Right cardiac atrium (tissue), 5 donors: Measurements from ENCODE around the gene DUOX1. TPM values are rescaled to one million over a fixed set of nuclear protein-coding genes. Genes with fewer than 3 reads are reported as not detected.
A peak's percentile ranks its signal among the peaks of the same experiment; 100 is the strongest.
"Not testable (repeated sequence)": the region's sequence is repeated elsewhere in the genome, so short reads cannot be mapped to it uniquely, and the experiment has no call there.

Source experiments
- ATAC-seq, 2 donors: fragments of 200-7000 bp; cut with Tn5 transposase; one replicate each; pipeline versions ENCODE4 v1.8.0 to v1.9.1; 2020; ENCODE audit warnings: moderate library complexity in 2 of 2, mild to moderate bottlenecking in 1 of 2
- DNase-seq, 3 donors: peaks; one replicate each; pipeline ENCODE4 v3.0.0-alpha.2; 2020
- H3K27ac ChIP-seq: one replicate; pipeline ENCODE4 v1.5.1; 2013; ENCODE audit warnings: mild to moderate bottlenecking, low read length, control low read depth, moderate library complexity
- H3K27me3 ChIP-seq: one replicate; pipeline ENCODE4 v1.6.1; 2013; ENCODE audit not compliant: control insufficient read depth, insufficient read depth
- H3K4me1 ChIP-seq: one replicate; pipeline ENCODE4 v1.6.1; 2013; ENCODE audit warnings: low read length; ENCODE audit not compliant: control insufficient read depth, insufficient read depth
- H3K4me3 ChIP-seq: one replicate; pipeline ENCODE4 v1.5.1; 2013; ENCODE audit warnings: low read length, control low read depth
- H3K9me3 ChIP-seq: one replicate; pipeline ENCODE4 v1.6.1; 2013; ENCODE audit warnings: low read length; ENCODE audit not compliant: control insufficient read depth
- WGBS: extraction: QIAGEN DNeasy Blood & Tissue Kit; methylation state at CpG from one replicate; pipeline ENCODE4 v1.1.7; 2013; 5-methylcytosine and 5-hydroxymethylcytosine counted together
- intact Hi-C, 4 donors: fragments of 100-400 bp; cut with DNase I; formaldehyde crosslinking; loops; one replicate each; pipeline versions ENCODE4 v1.11.0 to v1.14.0; 2022 to 2023
- polyA plus RNA-seq: library from polyadenylated mRNA; stranded (reverse); fragments of 200-250 nt; gene quantifications from one replicate; pipeline ENCODE4 v1.2.3, GENCODE V29; 2013
- total RNA-seq, 4 donors: library from RNA; stranded (reverse); fragmentation: NEBNext Ultra II Directional; extraction: Animal tissue kit (Norgen Biotek cat#: 25700); gene quantifications; one replicate each; pipeline ENCODE4 v1.2.1, GENCODE V29; 2021
- donor health status: healthy with polysubstance abuse.
- donor health status: DM: no; HTN: yes; CAD: no.
- donor health status: DM: no; HTN: no; CAD: no.
- donor health status: DM: no; HTN: yes; CAD: no; lungs with severe emphysema.
- donor health status: DM: yes; HTN: yes; CAD: no.

Gene DUOX1
- total and polyA plus RNA-seq, 5 donors = 1.9 to 6.1 (median 3.3) TPM

GRCh38 chr15:45135705-45136377 is 6.0 kb downstream of the DUOX1 start:
- intact Hi-C loops, DNase-seq, H3K27ac ChIP-seq, H3K27me3 ChIP-seq, H3K4me1 ChIP-seq, H3K4me3 ChIP-seq, H3K9me3 ChIP-seq: not testable (repeated sequence)
- 19% methylated on average over 9 of the region's 37 CpGs for WGBS
- peak; percentile 9 to 20 for ATAC-seq

GRCh38 chr15:45136378-45136764 is 6.6 kb downstream of the DUOX1 start:
- WGBS = 24% methylated on average over 10 of the region's 10 CpGs
- no peak for ATAC-seq
- Histone ChIP-seq H3K4me1 (no peaks in the 10 kb centered on the region), H3K4me3 (no peak overlapping the region), H3K27ac (no peak overlapping the region), H3K27me3 (no peaks in the 10 kb centered on the region), H3K9me3 (no peaks in the 10 kb centered on the region)
- DNase-seq = no peak
- intact Hi-C loops = no loop called here

- Histone ChIP-seq H3K4me1 (no peaks in the 10 kb centered on the region), H3K9me3 (no peaks in the 10 kb centered on the region), H3K27me3 (no peaks in the 10 kb centered on the region), H3K27ac (no peak overlapping the region), H3K4me3 (no peak overlapping the region)
- ATAC-seq (no peak), DNase-seq (no peak)
- intact Hi-C loops = no loop called here
- WGBS = 81% methylated on average over 8 of the region's 8 CpGs
Measured at GRCh38 chr15:45137703-45138102, 7.9 kb downstream of the DUOX1 start.

GRCh38 chr15:45138814-45139765 is 9.3 kb downstream of the DUOX1 start:
- Histone ChIP-seq H3K4me1 (no peaks in the 10 kb centered on the region), H3K27me3 (no peaks in the 10 kb centered on the region), H3K9me3 (no peaks in the 10 kb centered on the region), H3K4me3 (no peak overlapping the region), H3K27ac (no peak overlapping the region)
- ATAC-seq = no peak
- WGBS = 70% methylated on average over 12 of the region's 12 CpGs
- intact Hi-C loops = no loop called here
- DNase-seq = peak in 1 of 3 donors; percentile 22

GRCh38 chr15:45139770-45140169 is 10.0 kb downstream of the DUOX1 start:
- H3K27me3 ChIP-seq = no peaks in the 10 kb centered on the region
- intact Hi-C loops = no loop called here
- no peak overlapping the region for H3K4me3 ChIP-seq
- no peaks in the 10 kb centered on the region for H3K9me3 ChIP-seq
- no peak overlapping the region for H3K27ac ChIP-seq
- 92% methylated on average over 6 of the region's 6 CpGs for WGBS
- DNase-seq (peak in 1 of 3 donors; percentile 10), ATAC-seq (no peak)
- H3K4me1 ChIP-seq = no peaks in the 10 kb centered on the region

GRCh38 chr15:45140557-45141250 is 10.9 kb downstream of the DUOX1 start:
- Histone ChIP-seq H3K4me1 (no peaks in the 10 kb centered on the region), H3K27me3 (no peaks in the 10 kb centered on the region), H3K27ac (no peak overlapping the region), H3K9me3 (no peaks in the 10 kb centered on the region), H3K4me3 (no peak overlapping the region)
- DNase-seq = peak in 1 of 3 donors; percentile 18
- 97% methylated on average over 10 of the region's 10 CpGs for WGBS
- intact Hi-C loops = no loop called here
- ATAC-seq = no peak

GRCh38 chr15:45141386-45141785 is 11.6 kb downstream of the DUOX1 start:
- Histone ChIP-seq H3K4me1 (no peaks in the 10 kb centered on the region), H3K27me3 (no peaks in the 10 kb centered on the region), H3K27ac (no peak overlapping the region), H3K9me3 (no peaks in the 10 kb centered on the region), H3K4me3 (no peak overlapping the region)
- intact Hi-C loops = no loop called here
- ATAC-seq = no peak
- WGBS = 78% methylated on average over 5 of the region's 5 CpGs
- peak in 1 of 3 donors; percentile 14 for DNase-seq

GRCh38 chr15:45143056-45143455 is 13.3 kb downstream of the DUOX1 start:
- no peak for ATAC-seq
- H3K9me3 ChIP-seq = no peaks in the 10 kb centered on the region
- H3K4me1 ChIP-seq = no peaks in the 10 kb centered on the region
- 79% methylated on average over 7 of the region's 7 CpGs for WGBS
- H3K27ac ChIP-seq = no peak overlapping the region
- DNase-seq = peak in 1 of 3 donors; percentile 15
- H3K27me3 ChIP-seq = no peaks in the 10 kb centered on the region
- intact Hi-C loops = no loop called here
- no peak overlapping the region for H3K4me3 ChIP-seq

GRCh38 chr15:45143946-45144345 is 14.2 kb downstream of the DUOX1 start:
- intact Hi-C loops = no loop called here
- no peak for ATAC-seq
- no peak overlapping the region for H3K27ac ChIP-seq
- H3K4me3 ChIP-seq = no peak overlapping the region
- H3K27me3 ChIP-seq = no peaks in the 10 kb centered on the region
- no peaks in the 10 kb centered on the region for H3K4me1 ChIP-seq
- peak in 1 of 3 donors; percentile 14 for DNase-seq
- no peaks in the 10 kb centered on the region for H3K9me3 ChIP-seq
- WGBS = 82% methylated on average over 11 of the region's 11 CpGs

- ATAC-seq (no peak), DNase-seq (peak in 1 of 3 donors; percentile 4)
- Histone ChIP-seq H3K4me1 (no peaks in the 10 kb centered on the region), H3K9me3 (no peaks in the 10 kb centered on the region), H3K4me3 (no peak overlapping the region), H3K27ac (no peak overlapping the region), H3K27me3 (no peaks in the 10 kb centered on the region)
- WGBS = 83% methylated on average over 9 of the region's 9 CpGs
- intact Hi-C loops = no loop called here
Measured at GRCh38 chr15:45144775-45145174, 15.0 kb downstream of the DUOX1 start.

GRCh38 chr15:45146405-45146804 is 16.6 kb downstream of the DUOX1 start:
- no peaks in the 10 kb centered on the region for H3K27me3 ChIP-seq
- no peak for ATAC-seq
- 73% methylated on average over 4 of the region's 4 CpGs for WGBS
- intact Hi-C loops = no loop called here
- H3K27ac ChIP-seq = no peak overlapping the region
- no peaks in the 10 kb centered on the region for H3K9me3 ChIP-seq
- H3K4me3 ChIP-seq = no peak overlapping the region
- no peaks in the 10 kb centered on the region for H3K4me1 ChIP-seq
- peak in 1 of 3 donors; percentile 15 for DNase-seq
